WTC11 (cell line): ENCODE data around the gene PPM1L.

ENCODE experiments used
- CTCF ChIP-seq: fragments of 200-600 bp; IDR thresholded peaks from 2 replicates; pipeline ENCODE4 v1.8.0; 2022; ENCODE audit warnings: antibody characterized with exemption
- MAX ChIP-seq: sonication (generic); formaldehyde crosslinking; IDR thresholded peaks from 2 replicates; pipeline ENCODE4 v1.8.0; 2022; ENCODE audit warnings: mild to moderate bottlenecking, missing genetic modification reagents
- MLX ChIP-seq: sonication (generic); formaldehyde crosslinking; IDR thresholded peaks from 2 replicates; pipeline ENCODE4 v1.8.1; 2023; ENCODE audit warnings: mild to moderate bottlenecking, missing genetic modification reagents, moderate library complexity
- NR2C2 ChIP-seq: sonication (generic); formaldehyde crosslinking; IDR thresholded peaks from 2 replicates; pipeline ENCODE4 v1.8.0; 2022; ENCODE audit warnings: mild to moderate bottlenecking, missing genetic modification reagents
- ZNF532 ChIP-seq: fragments of 250-450 bp; sonication (Bioruptor Pico); IDR thresholded peaks from 2 replicates; pipeline ENCODE4 v1.9.0; 2021; ENCODE audit warnings: mild to moderate bottlenecking, borderline replicate concordance

- no peak for TF ChIP-seq CTCF
- TF ChIP-seq ZNF532 (CRISPR knock-in tag), result no peak
- TF ChIP-seq NR2C2, result no peak
- TF ChIP-seq MAX (CRISPR knock-in tag), result no peak
- no peak for TF ChIP-seq MLX
Measured at GRCh38 chr3:160837394-160837980, 81.5 kb downstream of the PPM1L start.
